Thyroid gland (tissue), 4 donors: Measurements from ENCODE around the gene PPP1R8. TPM values are rescaled to one million over a fixed set of nuclear protein-coding genes. Genes with fewer than 3 reads are reported as not detected.

Source experiments
- DNase-seq, 2 donors: peaks; one replicate each; pipeline ENCODE4 v3.0.0-alpha.2; 2019
- H3K27ac ChIP-seq, 3 donors: fragments of 200-600 bp; sonication (generic); 1 replicate in 2 of 3; 2 replicates in 1 of 3; pipeline ENCODE4 v1.5.1; 2016 to 2019; ENCODE audit warnings: mild to moderate bottlenecking in 1 of 3, moderate library complexity in 1 of 3
- H3K27me3 ChIP-seq: fragments of 200-600 bp; sonication (generic); one replicate; pipeline ENCODE4 v1.5.1; 2019
- H3K36me3 ChIP-seq, 2 donors: fragments of 200-600 bp; sonication (generic); one replicate each; pipeline ENCODE4 v1.5.1; 2016 to 2019
- H3K4me1 ChIP-seq, 2 donors: fragments of 200-600 bp; sonication (generic); one replicate each; pipeline ENCODE4 v1.5.1; 2017 to 2019
- H3K4me3 ChIP-seq, 3 donors: fragments of 200-600 bp; sonication (generic); replicated peaks in 1 of 3; 1 replicate in 2 of 3; 2 replicates in 1 of 3; pipeline ENCODE4 v1.5.1; 2016; ENCODE audit warnings: mild to moderate bottlenecking in 1 of 3
- H3K9me3 ChIP-seq: fragments of 200-600 bp; sonication (generic); one replicate; pipeline ENCODE4 v1.5.1; 2017
- CTCF ChIP-seq, 6 experiments: fragments of 200-600 bp in 3 of 6; fragments of 450-650 bp in 3 of 6; sonication (generic) in 3 of 6; IDR thresholded peaks; one replicate each; pipeline ENCODE4 v1.5.1; 2016 to 2019; ENCODE audit warnings: antibody characterized with exemption in 6 of 6, mild to moderate bottlenecking in 2 of 6, inconsistent platforms in 1 of 6, moderate library complexity in 1 of 6
- POLR2A ChIP-seq, 2 donors: fragments of 450-650 bp; IDR thresholded peaks; one replicate each; pipeline ENCODE4 v1.6.1; 2017; ENCODE audit warnings: antibody characterized with exemption in 2 of 2, mild to moderate bottlenecking in 2 of 2, moderate library complexity in 1 of 2
- WGBS, 2 donors: methylation state at CpG; one replicate each; pipeline ENCODE4 v1.1.5; 2017; 5-methylcytosine and 5-hydroxymethylcytosine counted together
- intact Hi-C: fragments of 100-400 bp; cut with DNase I; formaldehyde crosslinking; loops from one replicate; pipeline ENCODE4 v1.15.1; 2023
- total RNA-seq, 4 donors: library from RNA; depleted of rRNA; stranded (reverse); fragments of >200 nt; gene quantifications; one replicate each; pipeline ENCODE4 v1.2.3, GENCODE V29; 2016

PPP1R8 gene
- 10 to 100 TPM; 29.2 to 34.8 (median 33.1) TPM for total RNA-seq

DNA sequence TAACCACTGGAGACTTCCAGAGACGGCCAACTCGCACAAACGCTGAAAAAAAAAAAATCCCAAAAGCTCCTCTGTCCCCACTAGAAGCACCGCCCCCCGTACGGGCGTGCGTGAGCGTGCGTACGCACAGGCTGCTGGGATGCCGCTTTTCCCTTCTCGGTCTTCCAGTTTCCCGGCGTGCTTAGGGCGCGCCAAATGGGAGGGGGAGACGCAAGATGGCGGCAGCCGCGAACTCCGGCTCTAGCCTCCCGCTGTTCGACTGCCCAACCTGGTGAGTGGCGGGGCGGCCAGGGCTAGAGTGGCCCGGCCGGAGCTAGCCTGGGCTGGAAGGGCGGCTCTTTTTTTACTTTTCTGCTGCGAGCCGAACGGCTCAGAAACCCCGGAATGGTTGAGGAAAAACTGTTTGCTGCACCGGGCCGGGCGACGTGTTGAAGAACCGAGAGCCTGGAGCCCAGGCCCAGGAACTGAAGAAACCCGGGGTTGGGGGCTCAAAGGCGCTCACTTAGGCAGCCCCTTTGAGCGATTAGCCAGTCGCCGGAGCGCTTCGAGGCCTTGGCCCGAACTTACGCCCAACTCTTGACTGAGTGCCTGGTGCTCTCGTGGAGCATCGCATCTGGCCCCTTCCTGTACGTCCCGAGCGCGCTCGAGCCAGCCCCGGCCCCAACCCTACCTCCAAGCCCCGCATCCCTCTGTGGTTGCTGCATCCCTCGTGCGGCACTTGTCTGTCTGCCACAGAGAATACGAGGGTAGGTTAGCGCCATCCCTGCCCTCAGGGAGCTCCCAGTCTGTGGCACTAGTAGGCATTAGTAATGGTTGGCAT lies at the start of gene PPP1R8:
TSS of gene PPP1R8 (plus strand) at position 162 of the 820 bp plus-strand sequence. CDS start at position 216, 54 bp downstream.
- Histone ChIP-seq H3K9me3 (no peaks in the 10 kb centered on the region), H3K4me3 (peak within 1 kb of the TSS; percentile 49 to 99 (median 83)), H3K27me3 (no peaks in the 10 kb centered on the region), H3K36me3 (peaks cover 4 to 8% of the 10 kb centered on the region in 2 donors), H3K27ac (peak within 1 kb of the TSS; percentile 92 to 97 (median 94)), H3K4me1 (peaks cover 5 to 16% of the 10 kb centered on the region in 2 donors)
- TF ChIP-seq CTCF (IDR thresholded peaks at IDR 0.05), result no peak
- TF ChIP-seq POLR2A (IDR thresholded peaks at IDR 0.05), result peak in 1 of 2 donors; percentile 83
- peak; percentile 94 to 95 for DNase-seq
- intact Hi-C loops, result loop anchor here (10.0 kb wide), 1 partner anchor 156 kb away; the partner anchor contains the start of gene IFI6
- 0 to 2% methylated on average over 20 to 60 of the region's 60 CpGs for WGBS, 2 donors

DNA sequence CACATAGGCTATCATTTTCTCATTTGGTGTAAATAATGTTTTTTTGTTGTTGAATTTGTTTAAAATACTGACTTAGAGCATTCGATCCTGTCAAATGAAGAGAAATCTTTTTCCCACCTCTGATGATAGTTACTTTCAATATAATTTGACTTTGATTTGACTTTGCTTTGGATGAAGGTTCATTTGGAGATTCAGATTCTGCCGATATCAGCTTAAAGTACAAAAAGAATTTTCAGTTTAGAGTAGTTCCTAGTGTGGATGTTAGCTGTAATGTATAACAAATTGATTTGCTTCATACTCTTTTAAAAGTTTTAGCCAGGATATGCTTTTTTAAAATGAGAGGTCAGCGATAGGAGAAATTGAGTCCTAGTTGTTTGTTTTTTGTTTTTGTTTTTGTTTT lies 47.6 kb upstream of the PPP1R8 start:
- H3K4me1 ChIP-seq, result peaks cover 63 to 78% of the 10 kb centered on the region in 2 donors
- TF ChIP-seq CTCF (IDR thresholded peaks at IDR 0.05) (no peak), POLR2A (IDR thresholded peaks at IDR 0.05) (no peak)
- H3K9me3 ChIP-seq, result no peaks in the 10 kb centered on the region
- WGBS, 2 donors, result 92 to 93% methylated on average over 3 of the region's 3 CpGs
- no peak overlapping the region for H3K4me3 ChIP-seq
- DNase-seq, result no peak
- no peaks in the 10 kb centered on the region for H3K36me3 ChIP-seq
- intact Hi-C loops, result no loop called here
- H3K27me3 ChIP-seq, result no peaks in the 10 kb centered on the region
- H3K27ac ChIP-seq, result peak overlapping the region; percentile 11 to 86 (median 77)

DNA sequence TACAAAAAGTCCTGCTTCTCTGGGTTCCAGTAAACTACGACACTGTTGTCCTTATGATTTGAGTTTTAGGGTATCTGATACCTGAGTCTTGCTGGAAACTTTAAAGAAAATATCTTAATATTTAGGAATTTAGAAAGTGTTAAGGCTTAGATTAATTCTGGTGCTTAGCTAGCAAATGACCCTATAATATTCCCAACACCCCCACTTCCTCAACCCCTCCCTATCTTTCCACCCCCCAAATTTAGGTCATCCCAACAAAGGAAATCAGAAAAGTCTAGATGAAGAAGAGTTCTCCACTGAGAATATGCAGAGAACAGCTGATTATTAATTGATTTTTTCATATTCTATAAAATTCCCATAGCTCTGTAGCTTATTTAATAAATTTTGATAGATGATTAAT lies 45.9 kb upstream of the PPP1R8 start:
- Histone ChIP-seq H3K4me1 (peaks cover 64 to 80% of the 10 kb centered on the region in 2 donors), H3K27me3 (no peaks in the 10 kb centered on the region), H3K27ac (peak overlapping the region; percentile 30 to 86 (median 77)), H3K9me3 (no peaks in the 10 kb centered on the region), H3K4me3 (no peak overlapping the region), H3K36me3 (no peaks in the 10 kb centered on the region)
- TF ChIP-seq POLR2A (IDR thresholded peaks at IDR 0.05) (no peak), CTCF (IDR thresholded peaks at IDR 0.05) (no peak)
- 100% methylated on average over 1 of the region's 1 CpG for WGBS, 2 donors
- no peak for DNase-seq
- intact Hi-C loops, result no loop called here

DNA sequence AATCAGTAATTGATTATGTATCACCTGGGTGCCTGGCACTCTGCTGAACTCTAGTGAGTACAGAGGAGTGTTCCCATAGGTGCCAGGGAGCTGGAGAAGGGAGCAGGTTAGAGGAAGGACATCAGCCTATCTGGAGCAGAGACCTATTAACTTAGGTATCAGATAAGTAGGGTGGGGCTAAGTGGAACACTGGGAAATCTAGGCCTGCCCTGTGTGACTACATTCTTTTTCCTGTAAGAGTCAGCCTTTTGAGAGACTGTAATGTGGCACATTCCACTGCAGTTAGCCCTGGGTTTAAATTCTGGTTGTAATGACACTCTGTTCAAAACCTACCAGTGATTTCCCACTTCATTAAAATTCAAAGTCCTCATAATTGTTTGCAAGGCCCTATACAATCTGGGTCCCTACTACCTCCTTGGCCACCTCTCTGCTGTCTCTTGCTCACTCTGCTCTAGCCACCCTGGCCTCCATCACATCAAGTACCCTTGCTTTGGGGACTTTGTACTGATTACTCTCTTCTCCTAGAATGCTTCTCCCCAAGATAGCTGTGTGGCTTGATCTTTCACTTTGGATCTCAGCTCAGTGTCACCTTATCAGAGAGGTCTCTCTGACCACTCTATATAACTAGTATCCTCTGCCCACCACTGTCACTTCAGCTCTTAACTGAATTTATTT lies 44.7 kb upstream of the PPP1R8 start:
- Histone ChIP-seq H3K36me3 (peaks cover 9 to 10% of the 10 kb centered on the region in 2 donors), H3K27me3 (no peaks in the 10 kb centered on the region), H3K4me1 (peaks cover 68 to 76% of the 10 kb centered on the region in 2 donors), H3K4me3 (no peak overlapping the region), H3K27ac (peak overlapping the region; percentile 30 to 86 (median 77)), H3K9me3 (no peaks in the 10 kb centered on the region)
- TF ChIP-seq CTCF (IDR thresholded peaks at IDR 0.05), result no peak
- TF ChIP-seq POLR2A (IDR thresholded peaks at IDR 0.05), result peak in 1 of 2 donors; percentile 43
- peak; percentile 41 to 46 for DNase-seq
- intact Hi-C loops, result no loop called here

DNA sequence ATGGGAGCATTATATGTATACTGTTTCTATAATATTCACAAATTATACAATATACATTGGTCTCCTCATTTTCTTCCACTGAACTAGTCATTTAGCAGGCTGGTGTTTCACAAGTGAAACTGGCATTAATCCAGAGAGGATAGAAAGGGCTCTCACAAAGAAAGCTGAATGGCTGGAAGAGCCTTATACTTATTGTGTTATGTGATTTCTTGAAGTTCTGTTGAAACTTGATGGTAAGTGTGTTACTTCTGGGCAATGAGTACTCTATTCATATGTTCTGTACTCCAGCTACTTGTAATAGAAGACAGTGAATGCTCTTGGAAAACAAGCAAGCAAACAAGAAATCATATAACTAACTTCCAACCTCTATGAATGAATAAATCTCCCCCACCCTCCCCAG lies 42.7 kb upstream of the PPP1R8 start:
- peaks cover 17% of the 10 kb centered on the region in 2 donors for H3K36me3 ChIP-seq
- no peak for DNase-seq
- no peaks in the 10 kb centered on the region for H3K9me3 ChIP-seq
- TF ChIP-seq POLR2A (IDR thresholded peaks at IDR 0.05) (no peak), CTCF (IDR thresholded peaks at IDR 0.05) (no peak)
- peak overlapping the region; percentile 30 to 86 (median 77) for H3K27ac ChIP-seq
- no peaks in the 10 kb centered on the region for H3K27me3 ChIP-seq
- H3K4me3 ChIP-seq, result no peak overlapping the region
- peaks cover 65 to 79% of the 10 kb centered on the region in 2 donors for H3K4me1 ChIP-seq
- intact Hi-C loops, result no loop called here
